PFSK-1 (cell line): ENCODE results near the gene BTBD16.

ENCODE experiments used
- FOXP2 ChIP-seq: optimal IDR thresholded peaks from 2 replicates; pipeline ENCODE3; 2011; ENCODE audit warnings: borderline replicate concordance, control low read depth, inconsistent platforms; ENCODE audit not compliant: insufficient read depth; ENCODE audit errors: extremely low read length, extremely low read depth
- POLR2AphosphoS5 ChIP-seq: IDR thresholded peaks from 2 replicates; pipeline ENCODE4 v1.6.1; 2012; ENCODE audit warnings: low read depth, mild to moderate bottlenecking, control low read depth, low read length, moderate library complexity
- REST ChIP-seq, 2 experiments: IDR thresholded peaks; 2 replicates each; pipeline versions ENCODE4 v1.6.1 to v1.8.0; 2011 to 2012; ENCODE audit warnings: low read depth in 2 of 2, low read length in 2 of 2, control low read depth in 1 of 2, inconsistent platforms in 1 of 2, mild to moderate bottlenecking in 1 of 2, moderate library complexity in 1 of 2; ENCODE audit not compliant: insufficient read depth in 1 of 2
- SIN3A ChIP-seq: IDR thresholded peaks from 2 replicates; pipeline ENCODE4 v1.6.1; 2012; ENCODE audit warnings: mild to moderate bottlenecking, low read length, moderate library complexity, borderline replicate concordance; ENCODE audit not compliant: insufficient read depth
- TAF1 ChIP-seq: IDR thresholded peaks from 2 replicates; pipeline ENCODE4 v1.6.1; 2012; ENCODE audit warnings: low read length, control low read depth, borderline replicate concordance; ENCODE audit not compliant: insufficient read depth

BTBD16 gene

GRCh38 chr10:122249991-122250750 is 20.9 kb upstream of the BTBD16 start:
- TF ChIP-seq TAF1 (no peak), REST (IDR thresholded peaks at IDR 0.05; ENCODE audit: insufficient read depth in 1 of 2, low read depth in 2 of 2, low read length in 2 of 2) (no peak), POLR2AphosphoS5 (no peak), SIN3A (no peak), FOXP2 (no peak)

GRCh38 chr10:122251459-122252255 is 19.4 kb upstream of the BTBD16 start:
- TF ChIP-seq POLR2AphosphoS5 (no peak), FOXP2 (no peak), REST (IDR thresholded peaks at IDR 0.05; ENCODE audit: insufficient read depth in 1 of 2, low read depth in 2 of 2, low read length in 2 of 2) (no peak), SIN3A (no peak), TAF1 (no peak)

GRCh38 chr10:122252805-122253204 is 18.3 kb upstream of the BTBD16 start:
- TF ChIP-seq TAF1 (no peak), FOXP2 (no peak), POLR2AphosphoS5 (no peak), SIN3A (no peak), REST (IDR thresholded peaks at IDR 0.05; ENCODE audit: insufficient read depth in 1 of 2, low read depth in 2 of 2, low read length in 2 of 2) (no peak)

- TF ChIP-seq REST (IDR thresholded peaks at IDR 0.05; ENCODE audit: insufficient read depth in 1 of 2, low read depth in 2 of 2, low read length in 2 of 2) (no peak), FOXP2 (no peak), POLR2AphosphoS5 (no peak), SIN3A (no peak), TAF1 (no peak)
These were observed 17.5 kb upstream of the BTBD16 start for GRCh38 chr10:122253605-122254004.
